Activated CD4-positive, alpha-beta T cell treated with anti-CD3 and anti-CD28 coated beads for 36 hours (primary cell): ENCODE results near the gene GSTA3. TPM values are rescaled to one million over a fixed set of nuclear protein-coding genes. Genes with fewer than 3 reads are reported as not detected.
"Not testable (repeated sequence)": the region's sequence is repeated elsewhere in the genome, so short reads cannot be mapped to it uniquely, and the experiment has no call there.

Source experiments
- ATAC-seq: fragments of 200-7000 bp; cut with Tn5 transposase; one replicate; pipeline ENCODE4 v1.10.0; 2021; ENCODE audit warnings: mild to moderate bottlenecking, moderate library complexity
- CTCF ChIA-PET: fragments of 350-600 bp; sonication (Branson Sonifier 250); formaldehyde crosslinking; loops from one replicate; lab custom pipeline; 2021; ENCODE audit warnings: antibody characterized with exemption; lab: Charles Lee
- POLR2A ChIA-PET: fragments of 350-600 bp; sonication (Branson Sonifier 250); formaldehyde crosslinking; loops from one replicate; lab custom pipeline; 2021; ENCODE audit warnings: antibody characterized with exemption, inconsistent platforms; lab: Charles Lee
- DNase-seq: peaks from one replicate; pipeline ENCODE4 v3.0.0-alpha.2; 2020
- H3K27ac Mint-ChIP-seq: one replicate; pipeline ENCODE4 v1.8.0; 2021; ENCODE audit warnings: mixed read lengths
- H3K27me3 Mint-ChIP-seq: one replicate; pipeline ENCODE4 v1.8.0; 2021; ENCODE audit warnings: mixed read lengths
- H3K36me3 Mint-ChIP-seq: one replicate; pipeline ENCODE4 v1.8.0; 2021; ENCODE audit warnings: low read depth, mixed read lengths
- H3K4me1 Mint-ChIP-seq: one replicate; pipeline ENCODE4 v1.8.0; 2021; ENCODE audit warnings: mixed read lengths
- H3K4me3 Mint-ChIP-seq: one replicate; pipeline ENCODE4 v1.8.0; 2021; ENCODE audit warnings: mild to moderate bottlenecking, moderate library complexity, mixed read lengths
- H3K9me3 Mint-ChIP-seq: one replicate; pipeline ENCODE4 v1.8.0; 2021; ENCODE audit warnings: low read depth, mixed read lengths
- intact Hi-C, 2 experiments: fragments of 100-400 bp; cut with DNase I in 1 of 2; cut with micrococcal nuclease in 1 of 2; formaldehyde crosslinking; loops; one replicate each; pipeline versions ENCODE4 v1.14.2 to v1.15.1; 2022 to 2024; cut with DNase I, micrococcal nuclease
- total RNA-seq, 2 experiments: library from RNA; stranded (reverse); gene quantifications; one replicate each; pipeline ENCODE4 v1.2.3, GENCODE V29; 2021

GSTA3 gene
- total RNA-seq, 2 experiments from 2014 or later: not detected

GRCh38 chr6:52908526-52908925 is 972 bp downstream of the GSTA3 start:
- Mint-ChIP-seq H3K4me3 (no peak overlapping the region), H3K27ac (no peak overlapping the region), H3K9me3 (peaks cover 3% of the 10 kb centered on the region), H3K36me3 (no peaks in the 10 kb centered on the region), H3K27me3 (peaks cover 5% of the 10 kb centered on the region), H3K4me1 (no peaks in the 10 kb centered on the region)
- no peak for ATAC-seq
- no peak for DNase-seq
- intact Hi-C loops: no loop called here
- ChIA-PET POLR2A (no interaction called here), CTCF (interaction anchor here (0.7 to 1.2 kb wide), 2 partner anchors 19 to 94 kb away, joined by 3 read pairs; no protein-coding TSS in a partner anchor)

- Mint-ChIP-seq H3K4me1 (no peaks in the 10 kb centered on the region), H3K4me3 (no peak overlapping the region), H3K27ac (no peak overlapping the region), H3K9me3 (peaks cover 3% of the 10 kb centered on the region), H3K27me3 (peaks cover 12% of the 10 kb centered on the region), H3K36me3 (no peaks in the 10 kb centered on the region)
- DNase-seq (peak; percentile 27), ATAC-seq (peak; percentile 55)
- CTCF ChIA-PET: no interaction called here
- intact Hi-C loops: no loop called here
- POLR2A ChIA-PET: no interaction called here
Measured at GRCh38 chr6:52904562-52905279, 4.8 kb downstream of the GSTA3 start.

- Mint-ChIP-seq H3K27me3 (peaks cover 9% of the 10 kb centered on the region), H3K4me3 (no peak overlapping the region), H3K9me3 (no peaks in the 10 kb centered on the region), H3K27ac (no peak overlapping the region), H3K36me3 (no peaks in the 10 kb centered on the region), H3K4me1 (no peaks in the 10 kb centered on the region)
- CTCF ChIA-PET: no interaction called here
- ATAC-seq (no peak), DNase-seq (no peak)
- POLR2A ChIA-PET: no interaction called here
- intact Hi-C loops: no loop called here
Measured at GRCh38 chr6:52900536-52900935, 9.0 kb downstream of the GSTA3 start.

- H3K27me3 Mint-ChIP-seq, POLR2A ChIA-PET, DNase-seq, H3K36me3 Mint-ChIP-seq, intact Hi-C loops, ATAC-seq, H3K9me3 Mint-ChIP-seq, H3K4me3 Mint-ChIP-seq, H3K27ac Mint-ChIP-seq, H3K4me1 Mint-ChIP-seq: not testable (repeated sequence)
- CTCF ChIA-PET: interaction anchor here (0.6 kb wide), 1 partner anchor 11 kb away, joined by 3 read pairs; no protein-coding TSS in a partner anchor
Measured at GRCh38 chr6:52895790-52896189, 13.7 kb downstream of the GSTA3 start.

- peaks cover 5% of the 10 kb centered on the region for H3K27me3 Mint-ChIP-seq
- H3K36me3 Mint-ChIP-seq: no peaks in the 10 kb centered on the region
- H3K4me1 Mint-ChIP-seq: peaks cover 10% of the 10 kb centered on the region
- no peak overlapping the region for H3K4me3 Mint-ChIP-seq
- CTCF ChIA-PET: interaction anchor here (0.8 to 1.5 kb wide), 2 partner anchors 101 to 204 kb away, joined by 3 read pairs; partner anchors contain the start of gene GSTA4
- intact Hi-C loops: no loop called here
- DNase-seq (no peak), ATAC-seq (no peak)
- H3K27ac Mint-ChIP-seq: no peak overlapping the region
- H3K9me3 Mint-ChIP-seq: no peaks in the 10 kb centered on the region
- POLR2A ChIA-PET: interaction anchor here (0.6 kb wide), 1 partner anchor 171 kb away, joined by 3 read pairs; no protein-coding TSS in a partner anchor
Measured at GRCh38 chr6:52894285-52894684, 15.2 kb downstream of the GSTA3 start.

GRCh38 chr6:52893803-52894202 is 15.7 kb downstream of the GSTA3 start:
- no peak for DNase-seq
- Mint-ChIP-seq H3K9me3 (no peaks in the 10 kb centered on the region), H3K27me3 (peaks cover 5% of the 10 kb centered on the region), H3K36me3 (no peaks in the 10 kb centered on the region), H3K27ac (no peak overlapping the region), H3K4me1 (peaks cover 10% of the 10 kb centered on the region), H3K4me3 (no peak overlapping the region)
- ATAC-seq: peak; percentile 49
- intact Hi-C loops: no loop called here
- POLR2A ChIA-PET: interaction anchor here (0.5 kb wide), 1 partner anchor 438 kb away, joined by 3 read pairs; no protein-coding TSS in a partner anchor
- CTCF ChIA-PET: interaction anchor here (0.8 to 1.5 kb wide), 2 partner anchors 102 to 205 kb away, joined by 3 read pairs; partner anchors contain the start of gene GSTA4

GRCh38 chr6:52893221-52893620 is 16.3 kb downstream of the GSTA3 start:
- no peaks in the 10 kb centered on the region for H3K36me3 Mint-ChIP-seq
- CTCF ChIA-PET: interaction anchor here (1.5 kb wide), 1 partner anchor 102 kb away, joined by 3 read pairs; the partner anchor contains the start of gene GSTA4
- H3K9me3 Mint-ChIP-seq: no peaks in the 10 kb centered on the region
- no peak overlapping the region for H3K27ac Mint-ChIP-seq
- peaks cover 5% of the 10 kb centered on the region for H3K27me3 Mint-ChIP-seq
- ATAC-seq (no peak), DNase-seq (no peak)
- no peak overlapping the region for H3K4me3 Mint-ChIP-seq
- POLR2A ChIA-PET: interaction anchor here (0.5 kb wide), 1 partner anchor 438 kb away, joined by 3 read pairs; no protein-coding TSS in a partner anchor
- intact Hi-C loops: no loop called here
- peaks cover 11% of the 10 kb centered on the region for H3K4me1 Mint-ChIP-seq

- no peak for DNase-seq
- intact Hi-C loops: no loop called here
- peaks cover 5% of the 10 kb centered on the region for H3K27me3 Mint-ChIP-seq
- H3K9me3 Mint-ChIP-seq: no peaks in the 10 kb centered on the region
- no peaks in the 10 kb centered on the region for H3K36me3 Mint-ChIP-seq
- ChIA-PET CTCF (interaction anchor here (2.6 kb wide), 1 partner anchor 14 kb away, joined by 5 read pairs; no protein-coding TSS in a partner anchor), POLR2A (no interaction called here)
- H3K4me1 Mint-ChIP-seq: peaks cover 26% of the 10 kb centered on the region
- peak overlapping the region; percentile 2 for H3K27ac Mint-ChIP-seq
- no peak overlapping the region for H3K4me3 Mint-ChIP-seq
- ATAC-seq: peak; percentile 58
Measured at GRCh38 chr6:52890018-52890417, 19.5 kb downstream of the GSTA3 start.

- Mint-ChIP-seq H3K4me1 (peaks cover 26% of the 10 kb centered on the region), H3K36me3 (no peaks in the 10 kb centered on the region), H3K27ac (peak overlapping the region; percentile 5), H3K4me3 (no peak overlapping the region), H3K27me3 (peaks cover 3% of the 10 kb centered on the region), H3K9me3 (no peaks in the 10 kb centered on the region)
- intact Hi-C loops: loop anchor here in 1 of 2 experiments (2.0 kb wide), 1 partner anchor 89 kb away; no protein-coding TSS in a partner anchor
- peak; percentile 72 for ATAC-seq
- ChIA-PET POLR2A (no interaction called here), CTCF (interaction anchor here (0.8 to 2.6 kb wide), 3 partner anchors 12 to 166 kb away, joined by 3 to 5 read pairs (median 4); partner anchors contain the start of gene GSTA4)
- DNase-seq: no peak
Measured at GRCh38 chr6:52887910-52888524, 21.5 kb downstream of the GSTA3 start.

- intact Hi-C loops: loop anchor here (1.0 to 5.0 kb wide), 4 partner anchors 43 to 183 kb away; partner anchors contain the start of gene FBXO9 (in 1 of the 2)
- H3K9me3 Mint-ChIP-seq: no peaks in the 10 kb centered on the region
- H3K27ac Mint-ChIP-seq: peak overlapping the region; percentile 81
- H3K36me3 Mint-ChIP-seq: no peaks in the 10 kb centered on the region
- peak overlapping the region; percentile 73 for H3K4me3 Mint-ChIP-seq
- H3K27me3 Mint-ChIP-seq: no peaks in the 10 kb centered on the region
- CTCF ChIA-PET: interaction anchor here (0.6 to 0.8 kb wide), 7 partner anchors 40 to 181 kb away, joined by 3 to 5 read pairs (median 3); no protein-coding TSS in a partner anchor
- DNase-seq (peak; percentile 77), ATAC-seq (peak; percentile 98)
- POLR2A ChIA-PET: no interaction called here
- peaks cover 8% of the 10 kb centered on the region for H3K4me1 Mint-ChIP-seq
Measured at GRCh38 chr6:52881996-52882841, 27.3 kb downstream of the GSTA3 start.
